Suprapubic skin (tissue), 4 donors: ENCODE data around the gene SEPTIN10. TPM values are rescaled to one million over a fixed set of nuclear protein-coding genes. Genes with fewer than 3 reads are reported as not detected.

ENCODE experiments used
- DNase-seq, 2 donors: peaks; one replicate each; pipeline ENCODE4 v3.0.0-alpha.2; 2019; ENCODE audit warnings: low spot score in 2 of 2
- H3K27ac ChIP-seq: fragments of 200-600 bp; sonication (generic); one replicate; pipeline ENCODE4 v1.5.1; 2019
- H3K27me3 ChIP-seq: fragments of 200-600 bp; sonication (generic); one replicate; pipeline ENCODE4 v1.5.1; 2019
- H3K36me3 ChIP-seq: fragments of 200-600 bp; sonication (generic); one replicate; pipeline ENCODE4 v1.5.1; 2019
- H3K4me1 ChIP-seq: fragments of 200-600 bp; sonication (generic); one replicate; pipeline ENCODE4 v1.5.1; 2019
- H3K4me3 ChIP-seq: fragments of 200-600 bp; sonication (generic); one replicate; pipeline ENCODE4 v1.5.1; 2019; ENCODE audit warnings: mild to moderate bottlenecking
- H3K9me3 ChIP-seq: fragments of 200-600 bp; sonication (generic); one replicate; pipeline ENCODE4 v1.5.1; 2019
- EP300 ChIP-seq: sonication (generic); formaldehyde crosslinking; IDR thresholded peaks from one replicate; pipeline ENCODE4 v1.6.1; 2017; ENCODE audit warnings: antibody characterized with exemption
- POLR2A ChIP-seq, 2 donors: fragments of 450-650 bp; IDR thresholded peaks; one replicate each; pipeline ENCODE4 v1.6.1; 2017; ENCODE audit warnings: antibody characterized with exemption in 2 of 2, mild to moderate bottlenecking in 2 of 2, moderate library complexity in 2 of 2
- POLR2AphosphoS5 ChIP-seq, 3 donors: sonication (generic); formaldehyde crosslinking; IDR thresholded peaks; one replicate each; pipeline ENCODE4 v1.6.1; 2017; ENCODE audit warnings: antibody characterized with exemption in 3 of 3
- WGBS: methylation state at CpG from one replicate; pipeline ENCODE4 v1.1.5; 2018; 5-methylcytosine and 5-hydroxymethylcytosine counted together
- total RNA-seq, 4 donors: library from RNA; depleted of rRNA; stranded (reverse); fragments of >200 nt; gene quantifications; one replicate each; pipeline ENCODE4 v1.1.0, GENCODE V29; 2016
- TF ChIP-seq, protein P1 (sequence below), 2 donors: fragments of 200-600 bp in 1 of 2; fragments of 450-650 bp in 1 of 2; sonication (generic) in 1 of 2; IDR thresholded peaks; one replicate each; pipeline ENCODE4 v1.5.1; 2016 to 2019; ENCODE audit warnings: antibody characterized with exemption in 2 of 2, mild to moderate bottlenecking in 1 of 2, moderate library complexity in 1 of 2

The SEPTIN10 gene
- total RNA-seq, 4 donors from 2014 or later = 92.7 to 152 (median 110) TPM

DNA sequence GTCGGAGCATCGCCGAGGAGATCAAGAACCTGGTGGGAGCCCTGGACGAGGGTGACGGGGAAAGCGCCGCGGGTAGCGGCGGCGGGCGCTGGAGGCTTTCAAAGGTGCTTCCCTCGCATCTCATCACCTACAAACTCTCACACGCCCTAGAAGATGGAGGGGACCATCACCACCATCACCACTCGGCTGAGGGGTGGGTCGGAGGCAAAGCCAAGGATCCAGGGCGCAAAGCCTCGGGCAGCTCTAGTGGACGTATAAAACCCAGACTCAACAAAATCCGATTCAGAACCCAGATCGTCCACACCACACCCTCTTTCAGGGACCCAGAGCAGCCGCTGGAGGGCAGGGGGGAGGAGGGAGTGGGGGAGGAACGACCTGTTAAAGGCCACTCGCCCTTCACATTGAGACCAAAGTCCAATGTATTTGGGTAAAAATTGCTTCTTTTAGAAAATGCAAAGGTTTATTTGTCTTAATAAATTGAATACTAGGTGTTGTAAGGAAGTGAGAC, 1.9 kb upstream of the SEPTIN10 start:
- Histone ChIP-seq H3K9me3 (no peaks in the 10 kb centered on the region), H3K4me1 (peaks cover 62% of the 10 kb centered on the region), H3K27ac (peak overlapping the region; percentile 99), H3K4me3 (peak overlapping the region; percentile 84), H3K27me3 (no peaks in the 10 kb centered on the region), H3K36me3 (no peaks in the 10 kb centered on the region)
- no peak for DNase-seq
- 27% methylated on average over 21 of the region's 24 CpGs for WGBS
- TF ChIP-seq, protein P1, sequence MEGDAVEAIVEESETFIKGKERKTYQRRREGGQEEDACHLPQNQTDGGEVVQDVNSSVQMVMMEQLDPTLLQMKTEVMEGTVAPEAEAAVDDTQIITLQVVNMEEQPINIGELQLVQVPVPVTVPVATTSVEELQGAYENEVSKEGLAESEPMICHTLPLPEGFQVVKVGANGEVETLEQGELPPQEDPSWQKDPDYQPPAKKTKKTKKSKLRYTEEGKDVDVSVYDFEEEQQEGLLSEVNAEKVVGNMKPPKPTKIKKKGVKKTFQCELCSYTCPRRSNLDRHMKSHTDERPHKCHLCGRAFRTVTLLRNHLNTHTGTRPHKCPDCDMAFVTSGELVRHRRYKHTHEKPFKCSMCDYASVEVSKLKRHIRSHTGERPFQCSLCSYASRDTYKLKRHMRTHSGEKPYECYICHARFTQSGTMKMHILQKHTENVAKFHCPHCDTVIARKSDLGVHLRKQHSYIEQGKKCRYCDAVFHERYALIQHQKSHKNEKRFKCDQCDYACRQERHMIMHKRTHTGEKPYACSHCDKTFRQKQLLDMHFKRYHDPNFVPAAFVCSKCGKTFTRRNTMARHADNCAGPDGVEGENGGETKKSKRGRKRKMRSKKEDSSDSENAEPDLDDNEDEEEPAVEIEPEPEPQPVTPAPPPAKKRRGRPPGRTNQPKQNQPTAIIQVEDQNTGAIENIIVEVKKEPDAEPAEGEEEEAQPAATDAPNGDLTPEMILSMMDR (IDR thresholded peaks at IDR 0.05) = peak in 1 of 2 donors; percentile 16
- no peak for TF ChIP-seq POLR2AphosphoS5 (IDR thresholded peaks at IDR 0.05)

DNA sequence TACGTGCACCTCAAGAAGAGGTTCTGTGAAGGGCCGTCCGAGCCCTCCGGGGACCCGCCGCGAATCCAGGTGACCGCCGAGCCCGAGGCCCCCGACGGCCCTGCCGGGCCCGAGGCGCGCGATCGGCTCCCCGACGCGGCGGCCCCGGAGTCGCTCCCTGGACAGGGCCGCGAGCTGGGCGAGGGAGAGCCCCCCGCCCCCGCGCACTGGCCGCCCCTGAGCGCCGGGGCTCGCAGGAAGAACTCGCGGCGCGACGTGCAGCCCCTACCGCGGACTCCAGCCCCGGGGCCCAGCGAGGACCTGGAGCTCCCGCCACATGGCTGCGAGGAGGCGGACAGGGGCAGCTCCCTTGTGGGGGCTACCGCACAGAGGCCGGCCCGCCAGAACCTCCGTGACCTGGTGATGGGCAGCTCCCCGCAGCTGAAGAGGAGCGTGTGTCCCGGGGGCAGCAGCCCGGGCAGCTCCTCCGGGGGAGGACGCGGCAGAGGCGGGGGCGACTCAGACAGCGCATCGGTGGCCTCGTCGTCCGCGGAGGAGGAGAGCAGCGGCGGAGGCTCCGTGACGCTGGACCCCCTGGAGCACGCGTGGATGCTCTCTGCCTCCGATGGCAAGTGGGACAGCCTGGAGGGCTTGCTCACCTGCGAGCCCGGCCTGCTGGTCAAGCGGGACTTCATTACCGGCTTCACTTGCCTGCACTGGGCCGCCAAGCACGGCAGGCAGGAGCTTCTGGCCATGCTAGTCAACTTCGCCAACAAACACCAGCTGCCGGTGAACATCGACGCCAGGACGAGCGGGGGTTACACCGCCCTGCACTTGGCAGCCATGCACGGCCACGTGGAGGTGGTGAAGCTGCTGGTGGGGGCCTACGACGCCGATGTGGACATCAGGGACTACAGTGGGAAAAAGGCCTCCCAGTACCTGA, 1.2 kb upstream of the SEPTIN10 start:
- H3K9me3 ChIP-seq = no peaks in the 10 kb centered on the region
- peak overlapping the region; percentile 99 for H3K27ac ChIP-seq
- H3K36me3 ChIP-seq = no peaks in the 10 kb centered on the region
- no peaks in the 10 kb centered on the region for H3K27me3 ChIP-seq
- peak overlapping the region; percentile 84 for H3K4me3 ChIP-seq
- peaks cover 63% of the 10 kb centered on the region for H3K4me1 ChIP-seq
- peak; percentile 72 to 82 for DNase-seq
- no peak for TF ChIP-seq EP300
- no peak for TF ChIP-seq POLR2AphosphoS5 (IDR thresholded peaks at IDR 0.05)
- no peak for TF ChIP-seq POLR2A (IDR thresholded peaks at IDR 0.05)
- TF ChIP-seq, protein P1 (IDR thresholded peaks at IDR 0.05) = no peak
- 13% methylated on average over 27 of the region's 90 CpGs for WGBS

DNA sequence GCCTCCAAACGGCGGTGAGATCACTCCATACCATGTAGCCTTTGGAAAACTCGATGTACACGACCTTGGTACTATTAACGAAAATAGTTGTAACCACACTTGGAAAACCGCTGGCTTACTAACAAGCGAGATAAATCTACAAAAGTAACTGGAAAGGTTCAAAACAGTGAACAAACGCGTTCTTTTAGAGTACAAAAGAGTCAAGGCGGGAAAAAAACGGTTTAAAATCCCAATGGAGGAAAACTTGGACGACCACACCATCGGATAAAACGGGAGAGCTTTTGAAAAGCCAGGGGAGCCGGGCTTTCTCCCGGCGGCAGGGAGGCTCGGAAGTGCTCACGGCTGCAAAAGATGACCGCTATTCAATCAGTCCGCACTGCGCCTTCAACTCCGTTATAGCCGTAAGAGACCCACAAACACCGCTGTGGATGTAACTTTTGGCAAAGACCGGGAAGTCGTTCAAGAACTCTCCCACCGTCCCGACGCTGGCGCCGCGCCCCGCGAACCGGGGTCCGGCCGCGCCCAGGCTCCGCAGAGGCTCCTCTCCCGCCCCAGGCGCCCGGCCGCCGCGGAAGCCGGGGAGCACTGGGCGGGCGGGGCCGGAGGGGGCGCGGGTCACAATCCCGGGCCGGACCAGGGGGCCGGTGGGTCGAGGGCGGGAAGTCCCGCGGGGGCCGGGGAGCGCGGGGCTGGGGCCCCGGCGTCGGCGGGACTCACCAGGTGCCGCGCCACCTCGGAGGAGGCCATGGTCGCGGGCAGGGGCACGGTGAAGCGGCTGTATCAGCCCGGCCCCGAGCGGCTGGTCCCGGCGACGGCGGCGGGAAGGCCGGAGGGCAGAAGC, 465 bp downstream of the SEPTIN10 start:
- WGBS = under 1% methylated on average over 46 of the region's 82 CpGs
- H3K4me1 ChIP-seq = peaks cover 69% of the 10 kb centered on the region
- DNase-seq = peak in 1 of 2 donors; percentile 83

DNA sequence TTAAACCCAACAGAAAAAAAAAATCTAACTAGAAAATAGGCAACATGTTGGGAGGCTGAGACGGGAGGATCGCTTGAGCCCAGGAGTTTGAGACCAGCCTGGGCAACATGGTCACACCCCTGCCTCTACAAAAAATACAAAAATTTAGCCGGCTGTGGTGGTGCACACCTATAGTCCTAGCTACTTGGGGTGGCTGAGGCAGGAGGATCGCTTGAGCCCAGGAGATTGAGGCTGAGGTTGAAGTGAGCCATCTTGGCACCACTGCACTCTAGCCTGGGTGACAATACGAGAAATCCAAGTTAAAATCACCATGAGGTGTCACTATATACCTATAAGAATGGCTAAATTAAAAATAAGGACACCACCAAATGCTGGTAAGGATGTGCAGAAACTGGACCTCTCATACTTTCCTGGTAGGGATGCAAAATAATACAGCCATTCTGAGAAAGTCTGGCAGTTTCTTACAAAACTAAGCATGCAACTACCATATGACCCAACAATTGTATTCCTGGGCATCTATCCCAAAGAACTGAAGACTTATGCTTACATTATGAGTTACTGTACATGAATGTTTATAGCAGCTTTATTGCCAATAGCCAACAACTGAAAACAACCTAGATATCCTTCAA, 2.2 kb downstream of the SEPTIN10 start:
- Histone ChIP-seq H3K4me3 (peak overlapping the region; percentile 84), H3K27ac (no peak overlapping the region), H3K9me3 (no peaks in the 10 kb centered on the region), H3K36me3 (no peaks in the 10 kb centered on the region), H3K27me3 (no peaks in the 10 kb centered on the region), H3K4me1 (peaks cover 71% of the 10 kb centered on the region)
- no peak for DNase-seq
- 81% methylated on average over 5 of the region's 5 CpGs for WGBS
- TF ChIP-seq POLR2A (IDR thresholded peaks at IDR 0.05) (no peak), POLR2AphosphoS5 (IDR thresholded peaks at IDR 0.05) (no peak), EP300 (no peak)
- TF ChIP-seq, protein P1 (IDR thresholded peaks at IDR 0.05) = no peak

More for the DNA sequence above, 465 bp downstream of the SEPTIN10 start:
- peak overlapping the region; percentile 99 for H3K27ac ChIP-seq
- no peaks in the 10 kb centered on the region for H3K27me3 ChIP-seq
- no peaks in the 10 kb centered on the region for H3K36me3 ChIP-seq
- no peaks in the 10 kb centered on the region for H3K9me3 ChIP-seq
- H3K4me3 ChIP-seq = peak overlapping the region; percentile 84
- peak in 1 of 2 donors; percentile 39 for TF ChIP-seq POLR2A (IDR thresholded peaks at IDR 0.05)
- TF ChIP-seq, protein P1 (IDR thresholded peaks at IDR 0.05) = no peak
- no peak for TF ChIP-seq EP300
- TF ChIP-seq POLR2AphosphoS5 (IDR thresholded peaks at IDR 0.05) = peak in 1 of 3 donors; percentile 26
